Stimulated activated CD4-positive, alpha-beta T cell treated with anti-CD3 and anti-CD28 coated beads, TNF-alpha, amount 100 ng/mL, for 4 hours (primary cell): ENCODE measurements around the gene EML3.
A peak's percentile ranks its signal among the peaks of the same experiment; 100 is the strongest.
"Not testable (repeated sequence)": the region's sequence is repeated elsewhere in the genome, so short reads cannot be mapped to it uniquely, and the experiment has no call there.

ENCODE experiments used
- DNase-seq, 3 experiments: peaks; one replicate each; pipeline ENCODE4 v3.0.0-alpha.2; 2020; ENCODE audit warnings: low read depth in 3 of 3

EML3 gene, protein sequence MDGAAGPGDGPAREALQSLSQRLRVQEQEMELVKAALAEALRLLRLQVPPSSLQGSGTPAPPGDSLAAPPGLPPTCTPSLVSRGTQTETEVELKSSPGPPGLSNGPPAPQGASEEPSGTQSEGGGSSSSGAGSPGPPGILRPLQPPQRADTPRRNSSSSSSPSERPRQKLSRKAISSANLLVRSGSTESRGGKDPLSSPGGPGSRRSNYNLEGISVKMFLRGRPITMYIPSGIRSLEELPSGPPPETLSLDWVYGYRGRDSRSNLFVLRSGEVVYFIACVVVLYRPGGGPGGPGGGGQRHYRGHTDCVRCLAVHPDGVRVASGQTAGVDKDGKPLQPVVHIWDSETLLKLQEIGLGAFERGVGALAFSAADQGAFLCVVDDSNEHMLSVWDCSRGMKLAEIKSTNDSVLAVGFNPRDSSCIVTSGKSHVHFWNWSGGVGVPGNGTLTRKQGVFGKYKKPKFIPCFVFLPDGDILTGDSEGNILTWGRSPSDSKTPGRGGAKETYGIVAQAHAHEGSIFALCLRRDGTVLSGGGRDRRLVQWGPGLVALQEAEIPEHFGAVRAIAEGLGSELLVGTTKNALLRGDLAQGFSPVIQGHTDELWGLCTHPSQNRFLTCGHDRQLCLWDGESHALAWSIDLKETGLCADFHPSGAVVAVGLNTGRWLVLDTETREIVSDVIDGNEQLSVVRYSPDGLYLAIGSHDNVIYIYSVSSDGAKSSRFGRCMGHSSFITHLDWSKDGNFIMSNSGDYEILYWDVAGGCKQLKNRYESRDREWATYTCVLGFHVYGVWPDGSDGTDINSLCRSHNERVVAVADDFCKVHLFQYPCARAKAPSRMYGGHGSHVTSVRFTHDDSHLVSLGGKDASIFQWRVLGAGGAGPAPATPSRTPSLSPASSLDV

DNA sequence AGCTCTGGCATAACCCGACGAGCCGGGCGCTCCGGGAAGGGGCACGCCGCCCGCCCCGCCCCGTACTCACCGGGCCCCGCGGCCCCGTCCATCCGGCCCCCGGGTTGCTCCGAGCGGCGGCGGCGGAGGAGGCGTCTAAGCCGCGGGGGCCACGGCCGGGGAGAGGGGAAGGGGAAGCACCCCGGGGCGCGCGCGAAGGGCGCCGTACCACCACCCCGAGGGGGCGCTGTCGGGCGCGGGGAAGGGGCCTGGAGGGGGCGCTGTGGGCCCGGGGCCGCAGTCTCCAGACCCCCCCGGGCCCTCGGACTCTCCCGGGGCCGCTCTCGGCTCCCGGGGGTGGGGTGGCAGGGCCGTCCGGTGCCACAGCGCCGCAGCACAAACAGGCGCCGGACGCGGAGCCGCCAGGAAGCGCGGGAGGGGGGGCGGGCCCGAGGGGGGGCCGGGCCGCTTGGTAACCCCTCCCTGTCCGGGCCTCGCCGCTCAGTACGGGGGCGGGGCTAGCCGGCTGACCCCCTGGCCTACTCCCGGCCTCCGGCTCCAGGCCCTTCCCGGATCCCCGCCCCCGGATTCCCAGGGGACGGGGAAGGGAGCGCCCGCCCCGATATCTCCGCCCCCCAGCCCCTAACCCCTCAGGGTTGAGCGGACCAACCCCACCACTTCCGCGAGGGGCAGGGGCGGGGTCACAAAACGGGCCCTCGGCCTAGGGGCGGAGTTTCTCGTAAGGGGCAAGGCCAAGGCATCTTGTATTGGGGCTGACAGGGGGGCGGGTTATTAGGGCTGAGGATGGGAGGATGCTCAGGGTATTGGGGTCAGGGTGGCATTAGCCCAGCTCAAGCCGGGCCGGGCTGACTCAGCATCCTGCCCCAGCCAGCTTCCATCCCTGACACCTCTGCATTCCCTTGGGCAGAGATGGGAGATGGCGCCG is at the start of gene EML3, which contains the start of gene ROM1:
EML3 (minus strand) TSS at position 410 of the 925 bp plus-strand sequence; CDS start at position 92, 318 bp downstream.
ROM1 (plus strand) TSS at position 892 of the 925 bp plus-strand sequence; CDS start at position 917, 25 bp downstream.
- DNase-seq: peak; percentile 82 to 85 (median 83)

DNA sequence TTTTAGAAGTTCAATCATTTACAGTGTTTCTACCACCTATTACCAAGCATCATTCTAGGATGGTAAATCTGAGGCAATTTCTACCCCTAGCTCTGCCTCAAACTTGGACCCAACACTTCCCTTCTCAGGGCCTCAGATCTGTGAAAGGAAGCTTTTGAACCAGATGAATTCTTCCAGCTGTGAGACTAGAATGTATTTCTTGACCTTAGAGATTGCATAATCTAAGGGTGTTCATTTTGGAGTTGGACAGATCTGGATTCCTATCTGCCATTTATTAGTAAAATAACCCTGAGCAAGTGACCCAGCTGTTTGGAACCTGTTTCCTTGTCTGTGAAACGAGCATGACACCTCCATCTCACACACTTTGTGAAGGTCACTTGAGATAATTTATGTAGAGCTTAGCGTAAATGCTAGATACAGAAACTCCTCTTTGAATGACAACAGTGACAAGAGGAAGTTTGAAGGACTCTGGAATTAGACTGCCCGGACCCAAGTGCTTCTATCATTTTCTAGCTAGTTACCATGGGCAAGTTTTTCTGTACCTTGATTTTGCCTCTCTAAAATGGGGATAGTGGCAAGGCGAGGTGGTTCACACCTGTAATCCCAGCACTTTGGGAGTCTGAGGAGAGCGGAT is 44.3 kb upstream of the EML3 start:
- DNase-seq: no peak

DNA sequence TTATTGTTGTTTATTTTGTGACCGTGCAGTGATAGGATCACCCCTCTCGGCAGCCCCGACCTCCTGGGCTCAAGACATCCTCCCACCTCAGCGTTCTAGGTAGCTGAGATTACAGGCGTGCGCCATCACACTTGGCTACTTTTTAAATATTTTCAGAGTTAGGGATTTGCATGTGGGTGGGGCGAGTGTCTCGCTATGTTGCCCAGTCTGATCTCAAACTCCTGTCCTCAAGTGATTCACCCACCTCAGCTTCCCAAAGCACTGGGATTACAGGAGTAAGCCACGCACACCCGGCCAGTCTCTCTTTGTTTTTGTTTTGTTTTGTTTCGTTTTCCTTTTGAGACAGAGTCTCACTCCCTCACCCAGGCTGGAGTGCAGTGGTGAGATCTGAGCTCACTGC is 41.7 kb upstream of the EML3 start:
- DNase-seq: no peak

DNA sequence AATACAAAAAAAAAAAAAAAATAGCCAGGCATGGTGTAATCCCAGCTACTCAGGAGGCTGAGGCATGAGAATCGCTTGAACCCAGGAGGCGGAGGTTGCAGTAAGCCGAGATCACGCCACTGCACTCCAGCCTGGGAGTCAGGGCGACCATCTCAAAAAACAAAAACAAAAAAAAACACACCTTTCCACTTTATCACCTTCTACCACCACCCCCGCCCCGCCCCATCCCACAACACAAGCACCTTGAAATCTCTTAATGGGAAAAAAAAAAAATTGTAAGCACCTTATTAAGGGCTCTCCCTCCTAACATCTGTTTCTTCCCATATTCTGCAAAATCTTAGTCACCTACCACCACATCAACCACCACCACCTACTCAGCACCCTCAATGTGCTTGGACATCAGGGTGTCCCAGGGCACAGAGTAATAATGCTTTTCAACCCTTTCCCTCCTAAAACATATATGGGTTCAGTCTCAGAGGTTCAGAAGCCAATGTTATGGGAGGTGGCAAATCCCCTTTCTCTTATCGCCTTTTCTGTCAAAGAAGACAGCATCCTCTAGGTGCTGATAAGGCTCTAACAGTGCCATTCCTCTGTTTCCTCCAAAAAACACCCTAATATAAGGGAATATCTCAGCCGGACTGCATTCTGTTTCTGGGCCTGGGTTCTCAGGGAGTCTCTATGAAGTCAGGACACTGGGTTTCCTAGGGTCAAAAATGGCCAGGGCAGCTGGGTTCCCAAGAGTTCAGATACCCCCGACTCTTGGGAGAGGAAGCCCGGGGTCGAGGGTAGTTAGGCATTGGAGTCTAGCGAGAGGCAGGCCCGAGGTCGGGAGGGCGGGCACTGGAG is 39.8 kb upstream of the EML3 start:
- no peak for DNase-seq

DNA sequence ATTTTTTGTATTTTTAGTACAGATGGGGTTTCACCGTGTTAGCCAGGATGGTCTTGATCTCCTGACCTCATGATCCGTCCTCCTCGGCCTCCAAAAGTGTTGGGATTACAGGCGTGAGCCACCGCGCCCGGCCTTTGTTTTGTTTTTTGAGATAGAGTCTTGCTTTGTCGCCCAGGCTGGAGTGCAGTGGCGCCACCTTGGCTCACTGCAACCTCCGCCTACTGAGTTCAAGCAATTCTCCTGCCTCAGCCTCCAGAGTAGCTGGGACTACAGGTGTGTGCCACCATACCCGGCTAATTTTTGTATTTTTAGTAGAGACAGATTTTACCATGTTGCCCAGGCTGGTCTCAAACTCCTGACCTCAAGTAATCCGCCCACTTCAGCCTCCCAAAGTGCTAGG is 37.7 kb upstream of the EML3 start:
- not testable (repeated sequence) for DNase-seq

DNA sequence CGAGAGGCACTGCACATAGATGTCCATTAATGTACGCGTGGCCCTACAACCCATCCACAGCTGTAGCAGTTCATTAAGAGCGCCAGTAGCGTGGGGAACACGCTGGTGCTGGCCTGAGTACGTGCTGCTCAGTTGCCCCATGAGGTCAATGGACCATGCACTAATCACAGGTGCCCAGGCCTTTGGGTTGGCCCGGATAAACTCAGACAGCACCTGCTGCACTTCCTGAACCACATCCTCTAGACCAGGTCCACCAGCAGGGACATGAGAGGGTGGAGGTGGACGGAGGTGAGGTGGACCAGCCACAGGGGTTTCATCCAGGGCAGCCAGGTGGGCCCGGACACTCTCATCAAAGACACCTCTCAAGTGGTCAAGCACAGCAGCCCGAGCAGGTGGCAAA is 36.9 kb upstream of the EML3 start:
- no peak for DNase-seq

DNA sequence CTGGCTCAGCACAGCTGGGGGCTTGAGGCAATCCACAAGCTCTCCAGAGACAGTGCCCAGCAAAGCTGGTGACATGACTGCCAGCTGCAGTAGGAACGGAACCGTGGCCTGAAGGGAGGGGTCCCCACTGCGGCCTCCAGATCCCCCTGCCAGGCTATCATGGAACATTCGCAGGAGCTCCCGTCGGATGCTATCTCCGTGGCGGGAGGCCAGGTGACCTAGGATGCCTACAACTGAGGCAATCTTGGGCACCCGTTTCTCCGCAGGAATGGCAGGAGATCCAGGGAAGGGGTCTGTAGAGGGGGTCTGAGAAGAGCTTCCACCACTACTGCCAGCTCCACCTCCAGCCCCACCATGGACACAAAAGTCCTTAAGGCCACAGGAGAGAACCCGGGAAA is 36.4 kb upstream of the EML3 start:
- DNase-seq: no peak

DNA sequence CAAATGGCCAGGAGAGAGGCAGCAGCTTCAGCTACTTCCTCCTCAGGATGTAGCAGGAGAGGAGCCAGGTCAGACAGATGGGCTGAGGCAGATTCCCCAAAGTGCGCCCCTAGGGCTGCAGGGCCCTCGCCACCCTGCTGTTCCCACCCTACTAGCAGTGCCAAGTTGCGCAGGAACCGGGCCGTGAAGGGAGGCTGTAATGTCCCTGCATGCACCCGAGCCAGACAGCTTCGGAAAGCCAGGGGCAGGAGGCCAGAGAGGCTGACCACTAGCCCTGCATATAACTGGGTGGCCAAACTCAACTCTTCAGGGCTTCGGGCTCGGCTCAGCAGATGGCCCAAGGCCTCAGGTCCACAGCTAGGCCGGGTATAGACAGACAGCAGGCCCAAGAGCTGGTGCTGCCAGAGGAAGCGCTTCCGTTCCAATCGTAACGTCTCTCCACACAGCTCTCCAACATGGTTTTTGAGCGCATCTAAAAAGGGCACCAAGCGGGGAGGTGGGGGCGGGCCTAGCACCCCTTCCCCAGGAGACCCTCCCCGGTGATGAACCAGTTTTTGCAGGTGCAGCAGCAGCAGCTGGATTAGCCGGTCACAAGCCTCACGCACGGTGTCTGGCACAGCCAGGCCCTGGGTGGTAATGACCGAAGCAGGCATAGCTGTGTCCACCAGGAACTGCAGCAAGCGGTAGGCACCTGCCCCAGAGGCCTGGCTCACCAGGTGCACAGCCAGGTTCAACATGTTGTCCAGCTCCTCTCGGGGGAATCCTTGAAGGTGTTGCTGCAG is 35.8 kb upstream of the EML3 start:
- no peak for DNase-seq

DNA sequence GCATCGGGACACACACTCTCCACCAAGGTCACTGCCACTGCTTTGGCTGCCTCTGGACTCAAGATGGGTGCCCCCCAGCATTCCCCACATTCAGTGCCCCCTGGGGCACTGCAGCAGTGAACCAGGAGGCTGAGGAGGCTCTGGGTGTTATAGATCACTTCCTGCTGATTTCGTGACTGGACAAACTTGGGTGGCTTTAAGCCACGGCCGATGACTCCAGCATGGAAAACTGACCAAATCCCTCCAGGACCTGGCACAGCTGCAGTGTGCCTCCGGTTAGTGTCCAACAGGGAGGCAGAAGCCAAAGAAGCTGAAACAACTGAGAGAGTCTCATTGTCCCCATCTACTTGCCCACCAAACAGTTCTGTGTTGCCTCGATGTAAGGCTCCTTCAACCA is 35.0 kb upstream of the EML3 start:
- DNase-seq: no peak

DNA sequence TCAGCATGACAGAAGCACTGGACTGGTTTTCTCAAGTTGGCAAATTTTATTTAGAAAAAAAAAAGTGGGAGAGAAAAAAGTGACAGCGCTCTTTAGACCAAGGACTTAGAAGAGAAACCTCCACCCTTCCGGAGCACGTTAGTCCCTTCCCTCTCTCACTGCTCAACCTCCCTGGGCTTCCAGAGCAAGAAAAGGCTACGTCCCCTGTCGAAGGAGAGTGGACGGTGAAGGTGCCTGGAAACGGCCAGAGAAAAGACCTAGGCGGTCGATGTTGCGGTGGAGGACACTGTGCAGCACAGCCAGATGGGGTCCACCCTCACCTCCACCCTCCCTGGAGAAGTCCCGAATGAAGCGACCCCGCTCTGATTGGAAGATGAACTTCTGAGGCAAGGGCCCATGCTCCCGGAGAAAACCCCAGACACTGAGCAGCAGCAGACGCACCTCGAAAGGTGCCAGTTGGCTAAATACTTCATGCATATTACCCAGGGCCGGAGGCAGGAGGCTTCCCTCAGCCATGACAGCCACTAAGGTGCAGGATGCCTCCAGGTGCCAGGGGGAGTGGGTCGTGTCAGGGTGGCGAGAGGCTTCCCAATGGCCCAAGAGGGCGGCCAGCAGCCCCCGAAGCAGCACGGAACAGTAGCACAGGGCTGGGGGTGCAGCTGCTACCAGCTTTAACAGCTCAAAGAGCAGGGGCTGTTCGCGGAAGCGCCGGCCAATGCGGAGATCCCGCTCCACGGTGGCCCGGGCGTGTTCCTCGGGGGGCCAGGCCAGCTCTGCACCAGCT is 34.4 kb upstream of the EML3 start:
- no peak for DNase-seq

DNA sequence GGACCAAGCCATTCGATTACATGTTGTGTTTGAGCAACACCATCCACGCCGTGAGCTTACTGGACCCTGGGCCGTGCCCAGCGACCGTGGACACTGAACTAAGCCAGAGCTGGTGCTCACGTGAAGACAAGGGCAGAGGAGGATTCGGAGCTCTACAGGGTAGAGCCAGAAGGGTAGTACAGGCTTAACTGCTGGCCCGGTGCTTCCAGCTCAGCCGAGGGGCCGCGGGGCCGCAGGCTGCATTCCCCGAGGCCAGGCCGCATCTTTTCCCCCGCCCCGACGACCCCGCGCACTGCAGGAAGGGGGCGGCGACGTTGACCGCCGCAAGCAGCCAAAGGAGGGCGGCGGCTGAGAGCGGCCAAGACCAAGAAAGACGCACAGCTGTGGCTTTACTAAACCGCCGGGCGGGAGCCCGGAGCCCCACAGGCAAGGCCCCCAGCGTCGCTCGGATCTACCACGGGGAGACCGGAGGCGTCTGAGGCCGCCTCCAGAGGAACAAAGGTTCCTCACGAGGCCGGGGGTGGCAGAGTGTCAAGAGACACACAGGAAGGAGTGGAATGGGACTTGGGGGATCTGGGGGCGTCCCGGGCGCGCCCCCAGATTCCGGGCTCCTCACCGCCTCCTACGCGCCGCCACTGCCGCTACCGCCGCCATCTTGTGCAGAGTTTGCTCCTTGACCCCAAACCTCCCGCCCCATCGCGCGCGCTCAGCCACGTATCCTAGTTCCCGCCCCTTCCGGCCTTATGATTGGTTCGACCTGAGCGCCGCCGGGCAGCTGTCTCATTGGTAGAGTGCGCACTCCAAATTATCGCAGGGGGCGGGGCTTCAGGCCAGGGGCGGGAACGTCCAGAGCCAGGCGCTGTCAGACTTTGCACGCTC is 33.6 kb upstream of the EML3 start, which contains the start of gene GANAB:
GANAB (minus strand) TSS at position 668 of the 879 bp plus-strand sequence; CDS start at position 654, 14 bp downstream.
- peak; percentile 98 to 99 (median 99) for DNase-seq

DNA sequence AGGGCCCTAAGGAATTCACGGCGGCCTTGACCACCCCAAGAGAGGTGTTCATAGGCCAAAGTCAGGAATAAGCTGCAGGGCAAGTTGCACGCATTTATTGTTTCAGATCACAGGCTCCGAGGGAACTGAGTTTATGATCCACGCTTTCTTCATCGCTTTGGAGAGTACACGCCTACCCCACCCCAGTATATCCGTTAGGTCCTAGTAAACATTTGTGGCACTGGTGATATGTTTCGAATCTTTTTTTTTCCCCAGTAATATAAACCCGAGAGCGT is 33.0 kb upstream of the EML3 start:
- DNase-seq: no peak

DNA sequence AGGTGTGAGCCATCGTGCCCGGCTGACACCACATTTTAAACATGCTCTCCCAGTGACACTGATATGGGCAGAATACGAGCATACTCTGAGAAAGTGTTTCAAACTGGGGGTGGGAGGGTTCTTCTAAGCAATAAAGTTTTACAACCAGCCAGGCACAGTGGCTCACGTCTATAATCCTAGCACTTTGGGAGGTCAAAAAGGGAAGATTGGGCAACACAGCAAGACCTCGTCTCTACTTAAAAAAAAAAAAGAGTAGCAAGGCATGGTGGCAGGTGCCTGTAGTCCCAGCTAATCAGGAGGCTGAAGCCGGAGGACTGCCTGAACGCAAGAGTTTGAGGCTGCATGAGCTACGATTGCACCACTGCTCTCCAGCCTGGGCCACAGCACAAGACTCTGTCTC is 31.6 kb upstream of the EML3 start:
- DNase-seq: no peak

DNA sequence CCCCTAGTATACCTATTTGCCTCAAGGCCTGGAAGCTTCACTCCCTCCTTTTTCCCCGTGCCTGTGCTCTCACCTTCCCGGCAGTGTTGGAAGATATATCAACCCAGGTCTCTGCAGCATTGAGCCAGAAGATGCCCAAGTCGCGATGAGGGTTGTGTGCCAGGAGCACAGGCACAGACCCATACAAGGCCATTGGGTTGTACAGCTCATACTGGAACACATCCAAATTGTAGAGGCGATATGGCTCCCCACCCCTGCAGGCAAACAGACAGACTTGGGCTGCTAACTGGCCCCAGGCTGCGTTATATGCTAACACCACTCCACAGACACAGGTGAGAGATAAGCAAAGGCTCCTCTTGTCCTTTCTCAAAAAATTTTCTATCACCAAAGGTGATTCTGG is 19.9 kb upstream of the EML3 start:
- no peak for DNase-seq

DNA sequence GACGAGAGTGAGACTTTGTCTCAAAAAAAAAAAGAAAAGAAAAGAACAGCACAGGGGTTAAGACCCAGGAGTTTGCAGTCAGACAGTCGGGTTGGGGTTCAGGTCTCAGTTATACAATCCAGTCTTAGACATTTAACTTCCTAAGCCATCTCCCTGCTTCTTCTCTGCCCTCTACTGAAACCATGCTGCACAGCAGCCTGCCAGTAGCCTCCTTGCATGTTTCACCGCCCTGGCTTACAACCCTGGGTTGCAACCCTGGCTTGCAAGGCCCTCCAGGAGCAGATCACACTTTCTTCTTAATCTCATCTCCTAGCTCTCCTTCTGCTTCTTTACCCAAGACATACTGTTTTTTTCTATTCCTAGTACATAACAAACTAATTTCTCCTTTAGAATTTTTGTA is 15.1 kb upstream of the EML3 start:
- DNase-seq: no peak

DNA sequence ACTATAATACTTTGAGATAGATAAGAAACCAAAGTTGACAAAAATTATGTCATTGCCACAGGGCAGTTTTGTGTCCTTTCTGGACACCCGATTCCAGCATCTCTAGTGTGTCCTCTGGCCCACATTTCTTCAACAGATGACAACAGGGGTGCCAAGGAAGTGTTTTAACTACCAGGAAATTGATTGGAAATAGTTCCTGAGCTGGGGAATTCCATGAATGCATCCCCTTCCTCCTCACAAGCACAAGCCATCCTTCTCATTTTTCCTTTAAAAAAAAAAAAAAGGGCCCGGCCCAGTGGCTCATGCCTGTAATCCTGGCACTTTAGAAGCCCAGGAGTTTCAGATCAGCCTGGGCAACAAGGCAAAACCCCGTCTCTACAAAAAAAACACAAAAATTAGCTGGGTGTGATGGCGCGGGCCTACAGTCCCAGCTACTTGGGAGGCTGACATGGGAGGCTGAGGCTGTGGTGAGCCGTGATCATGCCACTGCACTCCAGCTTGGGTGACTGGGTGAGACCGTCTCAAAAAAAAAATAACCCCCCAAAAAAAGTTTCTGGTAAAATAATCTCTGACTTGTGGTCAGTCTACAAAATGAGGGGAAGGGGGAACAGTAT is 10.0 kb upstream of the EML3 start:
- DNase-seq: no peak
